ENCODE data around the gene SV2C.
A peak's percentile ranks its signal among the peaks of the same experiment; 100 is the strongest.

The SV2C gene

GRCh38 chr5:76145945-76146344 is 62.8 kb downstream of the SV2C start:
- no peaks in the 10 kb centered on the region for H3K4me1 ChIP-seq (ENCODE audit: insufficient read depth, low read length)
- H3K4me2 ChIP-seq (ENCODE audit: insufficient read depth, low read length) = no peak overlapping the region
- H3K9me3 ChIP-seq (ENCODE audit: insufficient read depth, low read length, severe bottlenecking) = no peaks in the 10 kb centered on the region
- H2AFZ ChIP-seq (ENCODE audit: low read depth, low read length) = no peak overlapping the region
- no peak overlapping the region for H3K27ac ChIP-seq (ENCODE audit: low read length)
- DNase-seq = no peak
- H3K9ac ChIP-seq (ENCODE audit: low read depth, low read length) = no peak overlapping the region
- no peaks in the 10 kb centered on the region for H3K36me3 ChIP-seq (ENCODE audit: insufficient read depth, low read length)
- no peaks in the 10 kb centered on the region for H3K79me2 ChIP-seq (ENCODE audit: insufficient read depth, low read length)
- no peak for ATAC-seq (ENCODE audit: insufficient read depth, low read depth)
- no peak overlapping the region for H3K4me3 ChIP-seq (ENCODE audit: low read depth in 1 of 2, low read length in 2 of 2)
- no peaks in the 10 kb centered on the region for H4K20me1 ChIP-seq (ENCODE audit: insufficient read depth, low read length)
- H3K27me3 ChIP-seq (ENCODE audit: insufficient read depth, low read length, poor library complexity) = no peaks in the 10 kb centered on the region
- no peak for TF ChIP-seq EZH2 (IDR thresholded peaks at IDR 0.05; ENCODE audit: borderline replicate concordance, low read depth, low read length, severe bottlenecking)
- peak; percentile 23 for TF ChIP-seq CTCF (IDR thresholded peaks at IDR 0.05; ENCODE audit: borderline replicate concordance, extremely low read depth, low read length, poor library complexity, severe bottlenecking)

- no peak overlapping the region for H2AFZ ChIP-seq (ENCODE audit: low read depth, low read length)
- no peaks in the 10 kb centered on the region for H4K20me1 ChIP-seq (ENCODE audit: insufficient read depth, low read length)
- TF ChIP-seq CTCF (IDR thresholded peaks at IDR 0.05; ENCODE audit: borderline replicate concordance, extremely low read depth, low read length, poor library complexity, severe bottlenecking) (no peak), EZH2 (IDR thresholded peaks at IDR 0.05; ENCODE audit: borderline replicate concordance, low read depth, low read length, severe bottlenecking) (no peak)
- DNase-seq (no peak), ATAC-seq (ENCODE audit: insufficient read depth, low read depth) (no peak)
- H3K27me3 ChIP-seq (ENCODE audit: insufficient read depth, low read length, poor library complexity) = no peaks in the 10 kb centered on the region
- no peaks in the 10 kb centered on the region for H3K79me2 ChIP-seq (ENCODE audit: insufficient read depth, low read length)
- H3K4me1 ChIP-seq (ENCODE audit: insufficient read depth, low read length) = no peaks in the 10 kb centered on the region
- H3K9me3 ChIP-seq (ENCODE audit: insufficient read depth, low read length, severe bottlenecking) = no peaks in the 10 kb centered on the region
- no peak overlapping the region for H3K9ac ChIP-seq (ENCODE audit: low read depth, low read length)
- no peak overlapping the region for H3K4me2 ChIP-seq (ENCODE audit: insufficient read depth, low read length)
- H3K36me3 ChIP-seq (ENCODE audit: insufficient read depth, low read length) = no peaks in the 10 kb centered on the region
- H3K4me3 ChIP-seq (ENCODE audit: low read depth in 1 of 2, low read length in 2 of 2) = no peak overlapping the region
- no peak overlapping the region for H3K27ac ChIP-seq (ENCODE audit: low read length)
Measured at GRCh38 chr5:76149636-76150035, 66.5 kb downstream of the SV2C start.

- Histone ChIP-seq H2AFZ (ENCODE audit: low read depth, low read length) (no peak overlapping the region), H3K27me3 (ENCODE audit: insufficient read depth, low read length, poor library complexity) (no peaks in the 10 kb centered on the region)
- DNase-seq = no peak
Measured at GRCh38 chr5:76152161-76152560, 69.0 kb downstream of the SV2C start.

More at GRCh38 chr5:76152161-76152560, 69.0 kb downstream of the SV2C start:
- H4K20me1 ChIP-seq (ENCODE audit: insufficient read depth, low read length) = no peaks in the 10 kb centered on the region
- ATAC-seq (ENCODE audit: insufficient read depth, low read depth) = no peak
- TF ChIP-seq CTCF (IDR thresholded peaks at IDR 0.05; ENCODE audit: borderline replicate concordance, extremely low read depth, low read length, poor library complexity, severe bottlenecking) = no peak
- no peak for TF ChIP-seq EZH2 (IDR thresholded peaks at IDR 0.05; ENCODE audit: borderline replicate concordance, low read depth, low read length, severe bottlenecking)
- H3K27ac ChIP-seq (ENCODE audit: low read length) = no peak overlapping the region
- no peak overlapping the region for H3K9ac ChIP-seq (ENCODE audit: low read depth, low read length)
- no peaks in the 10 kb centered on the region for H3K4me1 ChIP-seq (ENCODE audit: insufficient read depth, low read length)
- no peak overlapping the region for H3K4me2 ChIP-seq (ENCODE audit: insufficient read depth, low read length)
- H3K36me3 ChIP-seq (ENCODE audit: insufficient read depth, low read length) = no peaks in the 10 kb centered on the region
- H3K79me2 ChIP-seq (ENCODE audit: insufficient read depth, low read length) = no peaks in the 10 kb centered on the region
- H3K9me3 ChIP-seq (ENCODE audit: insufficient read depth, low read length, severe bottlenecking) = no peaks in the 10 kb centered on the region
- H3K4me3 ChIP-seq (ENCODE audit: low read depth in 1 of 2, low read length in 2 of 2) = no peak overlapping the region
